Stimulated activated effector memory CD8-positive, alpha-beta T cell treated with anti-CD3 and anti-CD28 coated beads, Interleukin-12 subunit alpha, Interleukin-12 subunit beta, amount 100 ng/mL, for 72 hours (primary cell): ENCODE data around the gene ADRB2.

Experiments used
- ATAC-seq: fragments of 150-1000 bp; cut with Tn5 transposase; 2 replicates; pipeline ENCODE4 v1.10.0; 2021
- DNase-seq, 2 donors: peaks; one replicate each; pipeline ENCODE4 v3.0.0; 2021 to 2022; ENCODE audit warnings: low spot score in 2 of 2
- H3K27ac Mint-ChIP-seq: one replicate; pipeline ENCODE4 v1.8.0; 2022; ENCODE audit warnings: mild to moderate bottlenecking, mixed read lengths
- H3K36me3 Mint-ChIP-seq: one replicate; pipeline ENCODE4 v1.8.0; 2022; ENCODE audit warnings: mild to moderate bottlenecking, mixed read lengths
- H3K4me1 Mint-ChIP-seq: one replicate; pipeline ENCODE4 v1.8.0; 2022; ENCODE audit warnings: mixed read lengths
- H3K4me3 Mint-ChIP-seq: one replicate; pipeline ENCODE4 v1.8.0; 2022; ENCODE audit warnings: mild to moderate bottlenecking, mixed read lengths
- H3K9me3 Mint-ChIP-seq: one replicate; pipeline ENCODE4 v1.8.0; 2022; ENCODE audit warnings: mixed read lengths

ADRB2 gene

GRCh38 chr5:148815578-148815977 is 10.8 kb upstream of the ADRB2 start:
- Mint-ChIP-seq H3K4me3 (no peak overlapping the region), H3K4me1 (peaks cover 21% of the 10 kb centered on the region), H3K27ac (no peak overlapping the region), H3K9me3 (no peaks in the 10 kb centered on the region), H3K36me3 (no peaks in the 10 kb centered on the region)
- no peak for DNase-seq
- no peak for ATAC-seq

DNA sequence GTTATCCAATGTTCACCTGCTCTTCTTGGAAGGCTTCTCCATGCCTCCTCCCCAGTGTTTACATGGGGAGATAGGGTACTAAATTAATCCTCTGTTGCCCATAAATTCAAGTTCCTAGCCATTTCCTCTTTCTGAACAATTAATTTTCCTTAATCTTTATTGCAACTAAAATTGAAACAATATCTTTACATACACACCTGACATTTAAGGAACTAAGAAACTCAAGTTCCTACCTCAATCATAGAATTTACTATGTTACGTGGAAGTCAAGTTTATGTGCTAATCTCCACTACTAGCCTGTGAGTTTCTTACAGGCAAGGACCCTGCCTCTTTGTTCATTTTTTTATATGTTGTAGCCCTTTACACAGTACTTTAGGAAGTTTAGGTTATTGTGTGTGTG is 10.1 kb upstream of the ADRB2 start:
- Mint-ChIP-seq H3K4me1 (peaks cover 19% of the 10 kb centered on the region), H3K4me3 (no peak overlapping the region), H3K36me3 (no peaks in the 10 kb centered on the region), H3K27ac (no peak overlapping the region), H3K9me3 (no peaks in the 10 kb centered on the region)
- ATAC-seq = no peak
- DNase-seq = no peak

- Mint-ChIP-seq H3K27ac (no peak overlapping the region), H3K4me1 (peaks cover 15% of the 10 kb centered on the region), H3K4me3 (no peak overlapping the region), H3K9me3 (no peaks in the 10 kb centered on the region), H3K36me3 (no peaks in the 10 kb centered on the region)
- DNase-seq (no peak), ATAC-seq (no peak)
Observed at GRCh38 chr5:148816782-148817181, 9.6 kb upstream of the ADRB2 start.

GRCh38 chr5:148817606-148818005 is 8.8 kb upstream of the ADRB2 start:
- no peaks in the 10 kb centered on the region for H3K9me3 Mint-ChIP-seq
- ATAC-seq = no peak
- no peak for DNase-seq
- no peak overlapping the region for H3K27ac Mint-ChIP-seq
- H3K4me1 Mint-ChIP-seq = peaks cover 10% of the 10 kb centered on the region
- no peak overlapping the region for H3K4me3 Mint-ChIP-seq
- H3K36me3 Mint-ChIP-seq = no peaks in the 10 kb centered on the region

DNA sequence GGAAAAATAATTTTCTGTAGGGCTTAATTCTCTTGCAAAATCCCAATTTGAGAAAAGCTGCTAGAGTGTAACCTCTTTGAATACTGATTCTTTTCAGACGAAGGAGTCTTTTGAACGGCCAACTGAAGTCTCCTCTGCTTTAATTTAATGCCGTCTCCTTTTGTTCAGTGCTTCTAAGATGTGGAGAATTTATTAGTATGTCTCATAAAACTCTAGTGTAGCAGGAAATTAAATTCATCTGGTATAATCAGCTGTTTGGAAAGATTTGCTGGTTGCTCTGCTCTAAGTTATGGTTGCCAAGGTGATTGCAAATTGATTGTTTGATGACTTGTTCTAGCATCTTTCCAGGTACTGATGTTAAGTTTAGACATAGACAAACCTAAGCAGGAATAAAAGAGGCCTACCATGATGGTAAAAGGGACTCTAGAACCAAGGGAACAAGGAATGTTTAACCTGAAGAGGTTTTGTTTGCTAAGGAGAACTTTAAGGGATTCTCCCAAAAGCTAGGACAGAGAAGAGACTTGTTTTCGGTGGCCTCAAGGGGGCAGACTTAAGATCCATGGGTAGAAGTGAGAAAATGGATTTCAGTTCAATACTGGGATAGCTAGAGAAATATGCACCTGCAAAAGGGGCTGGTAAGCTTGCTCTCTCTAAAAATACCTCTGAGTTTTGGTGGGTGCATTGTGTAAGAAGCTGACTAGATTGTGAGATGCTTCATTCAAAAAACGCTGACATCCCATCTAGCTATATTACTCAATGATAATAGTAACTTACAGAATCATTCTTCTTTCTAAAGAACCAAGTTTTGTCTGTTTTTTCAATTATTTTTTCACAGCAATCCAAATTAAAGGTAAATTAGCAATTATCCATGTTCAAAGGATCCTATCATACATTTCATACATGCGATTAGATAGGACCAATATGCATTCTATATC is 5.7 kb upstream of the ADRB2 start:
- H3K27ac Mint-ChIP-seq = no peak overlapping the region
- no peak overlapping the region for H3K4me3 Mint-ChIP-seq
- no peaks in the 10 kb centered on the region for H3K9me3 Mint-ChIP-seq
- peak; percentile 57 for ATAC-seq
- no peaks in the 10 kb centered on the region for H3K36me3 Mint-ChIP-seq
- peaks cover 10% of the 10 kb centered on the region for H3K4me1 Mint-ChIP-seq
- no peak for DNase-seq

- Mint-ChIP-seq H3K9me3 (no peaks in the 10 kb centered on the region), H3K36me3 (no peaks in the 10 kb centered on the region), H3K4me1 (peaks cover 26% of the 10 kb centered on the region), H3K4me3 (no peak overlapping the region), H3K27ac (no peak overlapping the region)
- DNase-seq = no peak
- ATAC-seq = no peak
Observed at GRCh38 chr5:148823871-148824270, 2.5 kb upstream of the ADRB2 start.

DNA sequence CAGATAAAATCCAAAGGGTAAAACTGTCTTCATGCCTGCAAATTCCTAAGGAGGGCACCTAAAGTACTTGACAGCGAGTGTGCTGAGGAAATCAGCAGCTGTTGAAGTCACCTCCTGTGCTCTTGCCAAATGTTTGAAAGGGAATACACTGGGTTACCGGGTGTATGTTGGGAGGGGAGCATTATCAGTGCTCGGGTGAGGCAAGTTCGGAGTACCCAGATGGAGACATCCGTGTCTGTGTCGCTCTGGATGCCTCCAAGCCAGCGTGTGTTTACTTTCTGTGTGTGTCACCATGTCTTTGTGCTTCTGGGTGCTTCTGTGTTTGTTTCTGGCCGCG is 727 bp upstream of the ADRB2 start:
- Mint-ChIP-seq H3K36me3 (no peaks in the 10 kb centered on the region), H3K4me1 (peaks cover 40% of the 10 kb centered on the region), H3K4me3 (peak overlapping the region; percentile 88), H3K9me3 (no peaks in the 10 kb centered on the region), H3K27ac (peak overlapping the region; percentile 90)
- ATAC-seq = no peak
- no peak for DNase-seq

- no peaks in the 10 kb centered on the region for H3K9me3 Mint-ChIP-seq
- ATAC-seq (no peak), DNase-seq (no peak)
- H3K27ac Mint-ChIP-seq = peak overlapping the region; percentile 90
- H3K4me3 Mint-ChIP-seq = peak overlapping the region; percentile 88
- no peaks in the 10 kb centered on the region for H3K36me3 Mint-ChIP-seq
- peaks cover 48% of the 10 kb centered on the region for H3K4me1 Mint-ChIP-seq
Observed at GRCh38 chr5:148826739-148827070, 294 bp downstream of the ADRB2 start.

DNA sequence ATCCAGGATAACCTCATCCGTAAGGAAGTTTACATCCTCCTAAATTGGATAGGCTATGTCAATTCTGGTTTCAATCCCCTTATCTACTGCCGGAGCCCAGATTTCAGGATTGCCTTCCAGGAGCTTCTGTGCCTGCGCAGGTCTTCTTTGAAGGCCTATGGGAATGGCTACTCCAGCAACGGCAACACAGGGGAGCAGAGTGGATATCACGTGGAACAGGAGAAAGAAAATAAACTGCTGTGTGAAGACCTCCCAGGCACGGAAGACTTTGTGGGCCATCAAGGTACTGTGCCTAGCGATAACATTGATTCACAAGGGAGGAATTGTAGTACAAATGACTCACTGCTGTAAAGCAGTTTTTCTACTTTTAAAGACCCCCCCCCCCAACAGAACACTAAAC is 1.3 kb downstream of the ADRB2 start:
- Mint-ChIP-seq H3K36me3 (no peaks in the 10 kb centered on the region), H3K27ac (peak overlapping the region; percentile 90), H3K9me3 (no peaks in the 10 kb centered on the region), H3K4me1 (peaks cover 58% of the 10 kb centered on the region), H3K4me3 (peak overlapping the region; percentile 88)
- ATAC-seq (no peak), DNase-seq (peak in 1 of 2 donors; percentile 52)

- Mint-ChIP-seq H3K9me3 (no peaks in the 10 kb centered on the region), H3K4me3 (peak overlapping the region; percentile 88), H3K36me3 (no peaks in the 10 kb centered on the region), H3K27ac (peak overlapping the region; percentile 13), H3K4me1 (peaks cover 65% of the 10 kb centered on the region)
- DNase-seq = peak in 1 of 2 donors; percentile 49
- ATAC-seq = peak; percentile 2
Observed at GRCh38 chr5:148828511-148829247, 2.3 kb downstream of the ADRB2 start.

DNA sequence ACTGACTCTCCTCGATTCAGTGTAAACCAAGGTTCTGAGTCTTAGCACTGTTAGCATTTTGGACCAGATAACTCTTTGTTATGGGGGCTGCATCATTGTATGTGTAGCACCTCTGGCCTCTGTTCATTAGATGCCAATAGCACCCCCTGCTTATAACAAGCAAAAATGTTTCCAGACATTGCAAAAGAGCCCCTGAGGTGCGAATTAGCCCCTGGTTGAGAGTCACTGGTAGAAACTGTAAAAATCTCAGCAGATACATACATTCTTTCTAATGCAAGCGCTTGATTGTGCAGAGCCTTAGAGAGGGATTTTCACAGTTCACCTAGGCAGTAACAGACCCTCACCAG is 2.8 kb downstream of the ADRB2 start:
- Mint-ChIP-seq H3K4me3 (peak overlapping the region; percentile 88), H3K9me3 (no peaks in the 10 kb centered on the region), H3K36me3 (no peaks in the 10 kb centered on the region), H3K4me1 (peaks cover 70% of the 10 kb centered on the region), H3K27ac (no peak overlapping the region)
- no peak for ATAC-seq
- DNase-seq = peak in 1 of 2 donors; percentile 45

GRCh38 chr5:148829734-148830133 is 3.3 kb downstream of the ADRB2 start:
- peaks cover 75% of the 10 kb centered on the region for H3K4me1 Mint-ChIP-seq
- peak overlapping the region; percentile 88 for H3K4me3 Mint-ChIP-seq
- peak overlapping the region; percentile 15 for H3K27ac Mint-ChIP-seq
- H3K36me3 Mint-ChIP-seq = no peaks in the 10 kb centered on the region
- ATAC-seq = no peak
- no peak for DNase-seq
- H3K9me3 Mint-ChIP-seq = no peaks in the 10 kb centered on the region

GRCh38 chr5:148830211-148830610 is 3.8 kb downstream of the ADRB2 start:
- DNase-seq = no peak
- H3K36me3 Mint-ChIP-seq = no peaks in the 10 kb centered on the region
- H3K4me1 Mint-ChIP-seq = peaks cover 79% of the 10 kb centered on the region
- no peaks in the 10 kb centered on the region for H3K9me3 Mint-ChIP-seq
- ATAC-seq = no peak
- peak overlapping the region; percentile 88 for H3K4me3 Mint-ChIP-seq
- H3K27ac Mint-ChIP-seq = peak overlapping the region; percentile 15

- DNase-seq = no peak
- no peaks in the 10 kb centered on the region for H3K36me3 Mint-ChIP-seq
- ATAC-seq = peak; percentile 59
- H3K4me3 Mint-ChIP-seq = peak overlapping the region; percentile 88
- no peaks in the 10 kb centered on the region for H3K9me3 Mint-ChIP-seq
- peaks cover 95% of the 10 kb centered on the region for H3K4me1 Mint-ChIP-seq
- peak overlapping the region; percentile 15 for H3K27ac Mint-ChIP-seq
Observed at GRCh38 chr5:148831590-148832565, 5.5 kb downstream of the ADRB2 start.

GRCh38 chr5:148833122-148833521 is 6.7 kb downstream of the ADRB2 start:
- peak overlapping the region; percentile 88 for H3K4me3 Mint-ChIP-seq
- H3K4me1 Mint-ChIP-seq = peaks cover 93% of the 10 kb centered on the region
- no peak for ATAC-seq
- no peaks in the 10 kb centered on the region for H3K9me3 Mint-ChIP-seq
- DNase-seq = no peak
- H3K27ac Mint-ChIP-seq = no peak overlapping the region
- no peaks in the 10 kb centered on the region for H3K36me3 Mint-ChIP-seq
